HEK293 (cell line): ENCODE data around the gene RSRC2.

Experiments
- OVOL3 ChIP-seq: fragments of 450-650 bp; formaldehyde crosslinking; IDR thresholded peaks from 2 replicates; pipeline ENCODE4 v1.5.1; 2016; ENCODE audit warnings: missing biosample characterization, missing genetic modification characterization
- PRDM1 ChIP-seq: fragments of 450-650 bp; formaldehyde crosslinking; IDR thresholded peaks from 2 replicates; pipeline ENCODE4; 2016; ENCODE audit warnings: missing biosample characterization, missing genetic modification characterization
- RBAK ChIP-seq: fragments of 450-650 bp; formaldehyde crosslinking; IDR thresholded peaks from 2 replicates; pipeline ENCODE4 v1.5.1; 2016; ENCODE audit warnings: missing biosample characterization, missing genetic modification characterization
- REST ChIP-seq: fragments of 450-650 bp; formaldehyde crosslinking; IDR thresholded peaks from 2 replicates; pipeline ENCODE4 v1.5.1; 2016; ENCODE audit warnings: missing biosample characterization, missing genetic modification characterization
- SP3 ChIP-seq: fragments of 450-650 bp; formaldehyde crosslinking; IDR thresholded peaks from 2 replicates; pipeline ENCODE4 v1.5.1; 2016; ENCODE audit warnings: missing biosample characterization, missing genetic modification characterization
- YY1 ChIP-seq: fragments of 450-650 bp; formaldehyde crosslinking; IDR thresholded peaks from 2 replicates; pipeline ENCODE4 v1.5.1; 2018; ENCODE audit warnings: missing biosample characterization, missing genetic modification characterization
- YY2 ChIP-seq: fragments of 450-650 bp; formaldehyde crosslinking; IDR thresholded peaks from 2 replicates; pipeline ENCODE4 v1.5.1; 2016; ENCODE audit warnings: missing biosample characterization, missing genetic modification characterization
- ZNF146 ChIP-seq: fragments of 450-650 bp; formaldehyde crosslinking; IDR thresholded peaks from 2 replicates; pipeline ENCODE4 v1.5.1; 2016; ENCODE audit warnings: missing biosample characterization, missing genetic modification characterization
- ZNF184 ChIP-seq: fragments of 450-650 bp; IDR thresholded peaks from 2 replicates; pipeline ENCODE4 v1.5.1; 2018; ENCODE audit warnings: missing biosample characterization, mild to moderate bottlenecking, missing genetic modification characterization
- ZNF211 ChIP-seq: fragments of 450-650 bp; formaldehyde crosslinking; IDR thresholded peaks from 2 replicates; pipeline ENCODE4 v1.5.1; 2016; ENCODE audit warnings: low read depth, missing biosample characterization, missing genetic modification characterization
- ZNF292 ChIP-seq: fragments of 450-650 bp; formaldehyde crosslinking; IDR thresholded peaks from 2 replicates; pipeline ENCODE4 v1.5.1; 2016; ENCODE audit warnings: low read depth, missing biosample characterization, missing genetic modification characterization, borderline replicate concordance
- ZNF426 ChIP-seq: fragments of 450-650 bp; formaldehyde crosslinking; IDR thresholded peaks from 2 replicates; pipeline ENCODE4 v1.5.1; 2017; ENCODE audit warnings: missing biosample characterization, missing genetic modification characterization, mild to moderate bottlenecking, inconsistent platforms, moderate library complexity
- ZNF510 ChIP-seq: fragments of 450-650 bp; formaldehyde crosslinking; IDR thresholded peaks from 2 replicates; pipeline ENCODE4 v1.5.1; 2018; ENCODE audit warnings: mild to moderate bottlenecking, missing genetic modification characterization, missing biosample characterization; ENCODE audit not compliant: insufficient replicate concordance
- ZNF513 ChIP-seq: fragments of 450-650 bp; IDR thresholded peaks from 2 replicates; pipeline ENCODE4 v1.5.1; 2018; ENCODE audit warnings: missing biosample characterization, missing genetic modification characterization
- ZNF518A ChIP-seq: fragments of 450-650 bp; formaldehyde crosslinking; conservative IDR thresholded peaks from 2 replicates; pipeline ENCODE4 v1.5.1; 2016; ENCODE audit warnings: low read depth, missing biosample characterization, missing genetic modification characterization
- ZNF555 ChIP-seq: fragments of 450-650 bp; formaldehyde crosslinking; conservative IDR thresholded peaks from 2 replicates; pipeline ENCODE4 v1.5.1; 2017; ENCODE audit warnings: missing biosample characterization, mild to moderate bottlenecking, missing genetic modification characterization, inconsistent platforms
- ZNF701 ChIP-seq: fragments of 450-650 bp; formaldehyde crosslinking; IDR thresholded peaks from 2 replicates; pipeline ENCODE4 v1.5.1; 2016; ENCODE audit warnings: missing biosample characterization, missing genetic modification characterization
- ZNF768 ChIP-seq: fragments of 450-650 bp; formaldehyde crosslinking; IDR thresholded peaks from 2 replicates; pipeline ENCODE4 v1.5.1; 2018; ENCODE audit warnings: missing biosample characterization, mild to moderate bottlenecking, missing genetic modification characterization
- ZSCAN5A ChIP-seq: fragments of 450-650 bp; formaldehyde crosslinking; IDR thresholded peaks from 2 replicates; pipeline ENCODE4 v1.5.1; 2016; ENCODE audit warnings: missing biosample characterization, missing genetic modification characterization
- TF ChIP-seq, protein P1 (sequence below): fragments of 450-650 bp; formaldehyde crosslinking; IDR thresholded peaks from 2 replicates; pipeline ENCODE4 v1.5.1; 2016; ENCODE audit warnings: missing biosample characterization, missing genetic modification characterization, borderline replicate concordance
- TF ChIP-seq, protein P2 (sequence below): fragments of 450-650 bp; formaldehyde crosslinking; IDR thresholded peaks from 2 replicates; pipeline ENCODE4 v1.5.1; 2017; ENCODE audit warnings: missing biosample characterization, missing genetic modification characterization

Gene RSRC2

GRCh38 chr12:122500685-122501488, 25.8 kb downstream of the RSRC2 start, which contains the start of gene ZCCHC8 (continued):
- no peak for TF ChIP-seq ZNF518A (tag by site-specific recombination)
- 0 out of 2 replicates have a peak, but pooled peaks have one; percentile 8 for TF ChIP-seq ZNF184 (tag by site-specific recombination)
- no peak for TF ChIP-seq OVOL3
- no peak for TF ChIP-seq RBAK (tag by site-specific recombination)
- peak; percentile 9; the same call in 1 of the 2 replicates for TF ChIP-seq ZSCAN5A (tag by site-specific recombination)
- no peak for TF ChIP-seq ZNF426 (tag by site-specific recombination)
- TF ChIP-seq YY1 (tag by site-specific recombination), result peak; percentile 80
- peak; percentile 47; the same call in 1 of the 2 replicates for TF ChIP-seq PRDM1 (tag by site-specific recombination)
- no peak for TF ChIP-seq ZNF510 (tag by site-specific recombination)
- TF ChIP-seq ZNF701 (tag by site-specific recombination), result no peak
- TF ChIP-seq, protein P1, sequence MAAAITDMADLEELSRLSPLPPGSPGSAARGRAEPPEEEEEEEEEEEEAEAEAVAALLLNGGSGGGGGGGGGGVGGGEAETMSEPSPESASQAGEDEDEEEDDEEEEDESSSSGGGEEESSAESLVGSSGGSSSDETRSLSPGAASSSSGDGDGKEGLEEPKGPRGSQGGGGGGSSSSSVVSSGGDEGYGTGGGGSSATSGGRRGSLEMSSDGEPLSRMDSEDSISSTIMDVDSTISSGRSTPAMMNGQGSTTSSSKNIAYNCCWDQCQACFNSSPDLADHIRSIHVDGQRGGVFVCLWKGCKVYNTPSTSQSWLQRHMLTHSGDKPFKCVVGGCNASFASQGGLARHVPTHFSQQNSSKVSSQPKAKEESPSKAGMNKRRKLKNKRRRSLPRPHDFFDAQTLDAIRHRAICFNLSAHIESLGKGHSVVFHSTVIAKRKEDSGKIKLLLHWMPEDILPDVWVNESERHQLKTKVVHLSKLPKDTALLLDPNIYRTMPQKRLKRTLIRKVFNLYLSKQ (tag by site-specific recombination), result no peak
- no peak for TF ChIP-seq ZNF768
- 0 out of 2 replicates have a peak, but pooled peaks have one; percentile 35 for TF ChIP-seq YY2 (tag by site-specific recombination)
- TF ChIP-seq ZNF292, result no peak
- no peak for TF ChIP-seq ZNF513 (tag by site-specific recombination)
- TF ChIP-seq ZNF555 (tag by site-specific recombination), result no peak
- no peak for TF ChIP-seq ZNF146 (tag by site-specific recombination)
- TF ChIP-seq ZNF211 (tag by site-specific recombination), result no peak
- peak; percentile 19; the same call in 1 of the 2 replicates for TF ChIP-seq REST (tag by site-specific recombination)
- TF ChIP-seq, protein P2, sequence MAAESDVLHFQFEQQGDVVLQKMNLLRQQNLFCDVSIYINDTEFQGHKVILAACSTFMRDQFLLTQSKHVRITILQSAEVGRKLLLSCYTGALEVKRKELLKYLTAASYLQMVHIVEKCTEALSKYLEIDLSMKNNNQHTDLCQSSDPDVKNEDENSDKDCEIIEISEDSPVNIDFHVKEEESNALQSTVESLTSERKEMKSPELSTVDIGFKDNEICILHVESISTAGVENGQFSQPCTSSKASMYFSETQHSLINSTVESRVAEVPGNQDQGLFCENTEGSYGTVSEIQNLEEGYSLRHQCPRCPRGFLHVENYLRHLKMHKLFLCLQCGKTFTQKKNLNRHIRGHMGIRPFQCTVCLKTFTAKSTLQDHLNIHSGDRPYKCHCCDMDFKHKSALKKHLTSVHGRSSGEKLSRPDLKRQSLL (tag by site-specific recombination), result 0 out of 2 replicates have a peak, but pooled peaks have one; percentile 17
- TF ChIP-seq SP3 (tag by site-specific recombination), result peak; percentile 93
